ENCODE data around the gene FSD1. TPM values are rescaled to one million over a fixed set of nuclear protein-coding genes. Genes with fewer than 3 reads are reported as not detected.

FSD1 gene
- total RNA-seq, 2 donors from 2014 or later = not detected

- TF ChIP-seq CTCF (IDR thresholded peaks at IDR 0.05) = no peak
- TF ChIP-seq POLR2A (IDR thresholded peaks at IDR 0.05) = no peak
- H3K36me3 ChIP-seq (replicated peaks in 1 of 2; ENCODE audit: insufficient read depth in 1 of 2, low read depth in 2 of 2) = no peaks in the 10 kb centered on the region
- no peak overlapping the region for H3K27ac ChIP-seq
- H3K9me3 ChIP-seq = no peaks in the 10 kb centered on the region
- no peak for ATAC-seq
- WGBS, 2 donors = 38 to 44% methylated on average over 12 of the region's 12 CpGs
- intact Hi-C loops (cut with DNase I) = no loop called here
- no peak for DNase-seq
- H3K27me3 ChIP-seq = no peaks in the 10 kb centered on the region
- no peak overlapping the region for H3K4me3 ChIP-seq
- no peaks in the 10 kb centered on the region for H3K4me1 ChIP-seq
Observed at GRCh38 chr19:4313847-4314490, 9.6 kb downstream of the FSD1 start.

GRCh38 chr19:4316956-4317355 is 12.6 kb downstream of the FSD1 start:
- Histone ChIP-seq H3K4me1 (no peaks in the 10 kb centered on the region), H3K27ac (no peak overlapping the region), H3K4me3 (no peak overlapping the region), H3K9me3 (no peaks in the 10 kb centered on the region), H3K36me3 (replicated peaks in 1 of 2; ENCODE audit: insufficient read depth in 1 of 2, low read depth in 2 of 2) (no peaks in the 10 kb centered on the region), H3K27me3 (no peaks in the 10 kb centered on the region)
- intact Hi-C loops (cut with DNase I) = no loop called here
- no peak for DNase-seq
- 59 to 70% methylated on average over 9 of the region's 9 CpGs for WGBS, 2 donors
- no peak for ATAC-seq
- TF ChIP-seq POLR2A (IDR thresholded peaks at IDR 0.05) (no peak), CTCF (IDR thresholded peaks at IDR 0.05) (no peak)

- intact Hi-C loops (cut with DNase I) = no loop called here
- H3K27me3 ChIP-seq = no peaks in the 10 kb centered on the region
- no peak for DNase-seq
- no peak for ATAC-seq
- H3K4me3 ChIP-seq = no peak overlapping the region
- no peaks in the 10 kb centered on the region for H3K4me1 ChIP-seq
- H3K36me3 ChIP-seq (replicated peaks in 1 of 2; ENCODE audit: insufficient read depth in 1 of 2, low read depth in 2 of 2) = no peaks in the 10 kb centered on the region
- WGBS, 2 donors = 86 to 87% methylated on average over 7 of the region's 7 CpGs
- H3K9me3 ChIP-seq = no peaks in the 10 kb centered on the region
- no peak overlapping the region for H3K27ac ChIP-seq
- no peak for TF ChIP-seq POLR2A (IDR thresholded peaks at IDR 0.05)
- TF ChIP-seq CTCF (IDR thresholded peaks at IDR 0.05) = no peak
Observed at GRCh38 chr19:4318460-4318859, 14.1 kb downstream of the FSD1 start.

- Histone ChIP-seq H3K4me1 (no peaks in the 10 kb centered on the region), H3K9me3 (no peaks in the 10 kb centered on the region), H3K27me3 (no peaks in the 10 kb centered on the region), H3K36me3 (replicated peaks in 1 of 2; ENCODE audit: insufficient read depth in 1 of 2, low read depth in 2 of 2) (no peaks in the 10 kb centered on the region), H3K4me3 (no peak overlapping the region), H3K27ac (no peak overlapping the region)
- no peak for ATAC-seq
- intact Hi-C loops (cut with DNase I) = no loop called here
- DNase-seq = no peak
- TF ChIP-seq CTCF (IDR thresholded peaks at IDR 0.05) (no peak), POLR2A (IDR thresholded peaks at IDR 0.05) (no peak)
- 77 to 93% methylated on average over 2 of the region's 2 CpGs for WGBS, 2 donors
Observed at GRCh38 chr19:4319067-4319718, 14.8 kb downstream of the FSD1 start.

- Histone ChIP-seq H3K4me1 (no peaks in the 10 kb centered on the region), H3K4me3 (no peak overlapping the region), H3K9me3 (no peaks in the 10 kb centered on the region), H3K36me3 (replicated peaks in 1 of 2; ENCODE audit: insufficient read depth in 1 of 2, low read depth in 2 of 2) (no peaks in the 10 kb centered on the region), H3K27ac (no peak overlapping the region), H3K27me3 (no peaks in the 10 kb centered on the region)
- TF ChIP-seq POLR2A (IDR thresholded peaks at IDR 0.05) (no peak), CTCF (IDR thresholded peaks at IDR 0.05) (no peak)
- DNase-seq (no peak), ATAC-seq (no peak)
- 83 to 95% methylated on average over 2 of the region's 2 CpGs for WGBS, 2 donors
- intact Hi-C loops (cut with DNase I) = no loop called here
Observed at GRCh38 chr19:4320419-4320818, 16.0 kb downstream of the FSD1 start.
